T47D (cell line): ENCODE data around the gene PCGF5.
A peak's percentile ranks its signal among the peaks of the same experiment; 100 is the strongest.

Experiments
- DNase-seq, 2 experiments: peaks; one replicate each; pipeline versions ENCODE4 v3.0.0 to v3.0.0-alpha.2; 2011 to 2012; ENCODE audit warnings: low read depth in 1 of 2, low spot score in 1 of 2
- JUND ChIP-seq: IDR thresholded peaks from 2 replicates; pipeline ENCODE4 v1.6.1; 2012; ENCODE audit warnings: low read depth
- in situ Hi-C: cut with HindIII; loops from 2 replicates; pipeline ENCODE4 v1.10.0; 2016; ENCODE audit warnings: low sequenced_read_pairs, low pct_unique_long_range_greater_than_20kb

PCGF5 gene

DNA sequence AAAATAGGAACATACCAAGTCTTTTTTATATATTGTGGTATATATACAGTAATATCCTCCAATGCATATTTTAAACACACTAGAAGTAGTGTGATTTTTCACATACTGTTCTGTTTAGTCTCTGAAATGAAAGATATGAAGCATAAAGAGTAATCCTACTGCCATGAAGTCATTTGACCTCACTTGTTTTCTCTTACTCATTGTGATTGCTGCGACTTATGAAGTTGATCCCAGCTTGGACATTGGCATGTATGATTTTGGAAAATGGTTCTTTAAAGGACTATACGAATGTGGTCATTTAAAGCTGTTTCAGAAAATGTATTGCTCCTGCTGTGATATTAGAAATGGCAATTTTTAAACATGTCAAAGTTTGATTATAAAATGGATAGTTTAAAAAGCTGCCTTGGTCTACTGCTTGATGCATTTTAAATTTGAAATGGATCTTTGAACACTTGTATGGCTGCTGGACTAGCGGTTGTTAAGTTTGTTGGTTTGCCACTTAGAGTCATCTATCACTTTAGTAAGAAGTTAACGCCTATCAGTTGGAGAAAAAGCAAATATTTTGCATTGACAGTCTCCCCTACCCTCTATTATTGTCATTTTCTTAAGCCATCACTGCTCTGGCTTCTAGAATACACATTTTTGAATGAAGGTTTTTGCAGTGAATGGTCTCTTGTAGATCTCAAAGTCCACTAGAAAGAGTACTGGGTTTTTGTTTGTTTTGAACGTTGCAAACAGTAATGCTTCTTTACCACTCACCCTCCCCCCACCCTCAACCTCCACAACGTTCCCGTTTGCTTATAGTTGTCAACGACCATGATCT, 881 bp upstream of the PCGF5 start:
- TF ChIP-seq JUND = no peak
- in situ Hi-C loops = no loop called here
- DNase-seq = no peak

DNA sequence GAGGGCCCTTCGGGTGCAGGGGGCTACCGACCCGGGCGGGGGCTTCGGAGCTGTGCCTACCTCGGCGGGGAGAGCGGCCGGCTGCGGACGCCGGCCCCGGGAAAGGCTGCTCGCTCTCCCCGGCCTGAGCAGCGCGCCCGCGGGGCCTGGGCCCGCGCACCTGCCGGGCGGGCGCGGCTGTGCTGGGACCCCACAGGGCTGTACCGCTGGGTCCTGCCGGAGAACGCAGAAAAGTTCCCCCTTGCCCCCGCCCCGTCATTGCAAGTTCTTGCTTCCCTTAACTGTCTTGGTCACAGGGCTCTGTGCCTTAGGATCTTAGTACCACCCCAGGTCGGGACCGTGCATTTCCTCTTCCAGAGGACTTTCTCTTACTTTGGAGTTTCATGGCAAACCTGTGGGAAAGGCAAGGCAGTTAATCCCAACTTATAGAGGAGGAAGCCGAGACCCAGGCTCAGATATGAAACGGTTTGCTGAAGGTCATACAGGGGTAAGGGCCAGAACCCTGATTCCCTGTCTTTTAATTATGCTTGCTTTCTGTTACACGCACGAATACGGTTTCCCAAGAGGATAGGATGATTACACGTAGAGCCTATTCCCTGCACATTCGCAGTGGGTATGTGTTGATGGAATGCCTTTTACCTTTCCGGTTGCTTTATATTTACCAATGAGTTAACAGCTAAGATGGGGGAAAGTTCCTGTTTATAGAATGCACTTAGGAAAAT, 652 bp downstream of the PCGF5 start:
- in situ Hi-C loops = no loop called here
- peak; percentile 46 to 54 for DNase-seq
- no peak for TF ChIP-seq JUND

DNA sequence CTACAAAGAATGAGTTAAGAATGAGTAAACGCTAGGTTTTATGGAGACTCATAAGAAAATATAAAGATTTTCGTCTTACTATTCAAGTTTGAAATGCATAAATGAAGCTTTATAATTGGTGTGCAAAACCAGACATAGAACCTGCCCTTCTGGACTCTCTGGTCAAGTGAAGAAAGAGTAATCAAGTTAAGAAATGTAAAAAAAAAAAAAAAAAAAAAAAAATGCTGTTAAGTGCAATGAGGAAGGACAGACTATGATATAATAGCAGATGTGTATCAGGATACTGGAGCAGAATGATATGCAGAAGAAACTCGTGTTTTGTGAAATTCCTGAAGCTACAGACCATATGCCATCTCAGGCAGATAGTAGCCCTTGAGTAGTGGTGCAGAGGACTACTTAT, 5.6 kb downstream of the PCGF5 start:
- TF ChIP-seq JUND = no peak
- no peak for DNase-seq
- in situ Hi-C loops = no loop called here

DNA sequence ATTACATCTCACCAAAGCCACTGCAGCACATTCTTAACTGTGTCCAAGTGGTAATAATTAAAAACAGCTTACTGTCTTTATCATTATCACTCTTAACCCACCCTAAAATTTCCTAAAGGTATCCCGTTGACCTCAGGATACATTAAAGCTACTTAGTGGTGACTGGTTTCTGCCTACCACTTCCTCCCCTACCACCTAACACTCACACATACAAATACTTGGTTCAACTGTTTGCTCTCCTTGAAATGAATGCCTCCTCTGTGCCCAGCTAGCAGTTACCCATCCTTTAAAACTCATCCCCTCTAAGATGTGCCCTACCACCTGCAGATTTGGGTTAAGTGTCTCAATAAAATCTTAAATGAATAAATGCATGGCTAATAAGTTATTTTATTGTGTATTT, 7.1 kb downstream of the PCGF5 start:
- in situ Hi-C loops = no loop called here
- TF ChIP-seq JUND = no peak
- no peak for DNase-seq

DNA sequence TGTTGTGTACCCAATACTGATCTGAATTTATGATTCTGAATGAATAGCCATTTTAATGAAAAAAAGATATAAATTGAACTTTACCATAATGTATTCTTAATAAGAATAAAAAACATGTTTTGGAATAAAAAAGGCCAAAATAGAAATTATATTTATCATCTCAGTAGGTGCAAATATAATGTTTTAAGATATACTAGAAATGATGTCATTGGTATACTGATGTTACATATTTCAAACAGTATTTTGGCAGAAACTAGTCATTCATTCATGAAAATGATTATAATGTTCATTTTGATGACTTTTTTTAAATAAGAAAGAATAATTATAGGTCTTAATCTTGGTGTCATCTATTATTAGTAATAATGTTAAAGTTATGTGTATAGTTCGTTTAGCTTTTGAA, 9.2 kb downstream of the PCGF5 start:
- in situ Hi-C loops = no loop called here
- no peak for DNase-seq
- TF ChIP-seq JUND = no peak

DNA sequence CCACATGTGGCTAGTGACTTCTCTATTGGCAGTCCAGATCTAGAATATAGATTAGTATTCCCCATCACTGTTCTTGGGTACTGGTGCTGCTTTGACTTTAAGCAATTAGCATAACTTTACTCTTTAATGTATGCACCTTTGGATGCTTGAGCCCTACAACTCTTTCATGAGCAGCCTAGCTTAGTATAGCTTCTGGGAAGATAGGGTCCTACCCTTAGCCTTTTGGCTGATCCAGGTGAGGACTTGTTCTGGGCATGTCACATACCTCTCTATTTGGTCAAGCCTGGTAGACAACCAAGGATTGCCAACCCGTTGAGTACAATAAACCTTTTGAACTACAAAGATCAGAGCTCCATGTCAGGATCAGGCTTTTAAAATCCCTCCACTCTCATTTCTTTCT, 17.7 kb downstream of the PCGF5 start:
- TF ChIP-seq JUND = no peak
- in situ Hi-C loops = no loop called here
- DNase-seq = no peak

DNA sequence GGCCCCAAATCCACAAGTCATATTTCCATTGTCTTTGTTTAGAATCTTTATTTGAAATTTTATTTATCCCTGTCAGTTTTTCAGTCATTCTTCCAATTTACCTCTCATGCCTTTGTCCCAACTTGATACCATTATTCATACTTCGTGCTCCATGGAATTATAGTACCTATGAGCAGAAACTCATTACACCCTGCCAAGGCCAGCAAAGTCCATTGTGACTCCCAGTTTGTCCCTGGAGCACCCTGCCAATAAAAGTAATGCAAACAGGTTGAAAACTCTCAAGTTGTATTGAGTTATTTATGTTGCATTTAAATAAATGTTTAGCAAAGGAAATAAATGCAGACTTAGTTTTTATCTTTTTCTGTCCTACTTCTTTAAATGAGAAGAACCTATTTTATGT, 19.3 kb downstream of the PCGF5 start:
- no peak for TF ChIP-seq JUND
- DNase-seq = no peak
- in situ Hi-C loops = no loop called here

DNA sequence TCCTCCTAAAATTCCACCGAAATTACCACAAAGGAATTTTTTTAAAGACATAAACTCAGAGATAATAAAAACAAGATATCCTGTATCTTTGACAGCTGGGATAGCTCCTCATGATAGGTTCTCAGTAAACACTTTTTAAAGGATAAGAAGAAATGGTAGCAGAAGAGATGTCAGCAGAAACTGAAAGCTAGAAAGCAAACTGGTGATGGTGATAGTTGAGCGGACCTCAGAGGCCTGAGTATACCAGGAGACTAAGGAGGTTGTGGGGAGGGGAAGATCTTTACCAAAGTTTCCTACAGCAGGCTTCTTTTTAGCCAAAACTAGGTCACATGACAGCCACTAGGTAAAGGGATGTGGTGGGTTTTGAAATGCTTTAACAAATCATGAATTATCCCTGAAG, 22.5 kb downstream of the PCGF5 start:
- no peak for TF ChIP-seq JUND
- in situ Hi-C loops = no loop called here
- no peak for DNase-seq

DNA sequence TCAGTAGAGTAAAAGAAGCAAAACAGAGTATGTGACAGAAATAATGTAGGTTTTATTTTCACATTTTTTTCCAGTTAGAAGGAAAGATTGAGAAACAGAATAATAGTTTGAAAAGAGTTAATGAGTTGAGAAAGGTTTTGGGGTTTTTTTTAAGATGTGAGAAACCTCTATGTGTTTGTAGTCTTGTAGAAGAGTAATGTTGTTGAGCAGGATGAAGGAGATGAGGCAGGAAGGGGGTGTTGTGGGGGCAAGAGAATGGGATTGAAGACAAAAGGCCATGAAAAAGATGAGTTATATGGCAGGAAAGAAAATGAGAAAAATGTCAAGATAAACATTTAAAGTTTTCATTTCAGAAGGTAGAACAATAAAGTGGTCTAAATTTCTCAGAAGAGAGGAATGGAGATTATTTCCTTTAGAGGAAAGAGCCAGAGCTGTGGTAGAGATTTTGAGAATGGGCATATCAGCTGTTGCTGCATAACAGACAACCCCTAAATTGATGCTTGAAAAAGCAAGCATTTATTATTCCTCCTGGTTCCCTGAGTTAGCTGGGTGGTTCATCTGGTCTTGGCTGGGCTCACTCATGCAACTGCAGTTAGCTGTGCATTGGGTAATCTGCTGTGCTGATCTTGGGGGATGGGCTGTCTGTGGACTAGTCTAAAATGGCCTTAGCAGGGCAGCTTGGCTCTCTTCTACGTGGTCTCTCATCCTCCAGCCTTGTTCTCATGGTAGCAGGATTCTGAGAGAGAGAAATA, 27.1 kb downstream of the PCGF5 start:
- in situ Hi-C loops = no loop called here
- DNase-seq = no peak
- TF ChIP-seq JUND = no peak

DNA sequence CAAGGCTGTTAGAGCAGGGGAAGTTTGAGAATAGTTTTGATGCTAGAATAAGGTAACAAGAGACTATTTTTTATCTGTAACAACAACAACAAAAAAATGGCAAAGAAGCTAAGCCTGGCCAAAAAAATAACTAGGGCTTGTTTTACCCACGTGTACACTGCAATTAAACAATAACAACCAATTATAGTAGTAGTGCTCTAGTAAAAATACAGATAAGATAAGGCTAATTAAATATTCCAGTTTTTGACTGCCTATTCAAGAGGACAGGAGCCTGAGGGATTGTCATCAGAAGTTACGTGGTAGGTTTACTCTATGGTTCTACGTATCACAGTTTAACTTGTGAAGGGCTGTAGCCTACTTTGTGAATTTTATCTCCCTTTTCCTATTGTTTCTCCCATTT, 29.2 kb downstream of the PCGF5 start:
- TF ChIP-seq JUND = no peak
- in situ Hi-C loops = no loop called here

DNA sequence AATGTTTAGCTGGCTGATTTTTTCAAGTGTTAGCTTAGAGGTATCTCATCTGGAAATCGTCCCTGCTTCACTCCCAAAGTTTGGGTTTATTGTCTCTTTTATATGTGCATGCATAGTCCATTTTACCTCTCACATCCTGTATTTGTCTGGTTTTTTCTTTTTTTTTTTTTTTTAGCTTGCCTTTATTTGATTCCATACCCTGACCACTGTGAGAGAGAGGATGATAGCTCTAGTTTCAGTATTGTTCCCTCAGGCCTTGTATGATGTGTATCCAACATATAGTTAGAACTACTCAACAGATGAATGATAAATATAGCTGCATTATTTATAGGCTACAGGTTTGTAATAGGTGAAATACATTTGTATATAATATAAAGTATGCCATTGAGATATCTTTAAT, 29.9 kb downstream of the PCGF5 start:
- in situ Hi-C loops = no loop called here
- TF ChIP-seq JUND = no peak
- DNase-seq = no peak

More for the DNA sequence above, 29.2 kb downstream of the PCGF5 start:
- no peak for DNase-seq

DNA sequence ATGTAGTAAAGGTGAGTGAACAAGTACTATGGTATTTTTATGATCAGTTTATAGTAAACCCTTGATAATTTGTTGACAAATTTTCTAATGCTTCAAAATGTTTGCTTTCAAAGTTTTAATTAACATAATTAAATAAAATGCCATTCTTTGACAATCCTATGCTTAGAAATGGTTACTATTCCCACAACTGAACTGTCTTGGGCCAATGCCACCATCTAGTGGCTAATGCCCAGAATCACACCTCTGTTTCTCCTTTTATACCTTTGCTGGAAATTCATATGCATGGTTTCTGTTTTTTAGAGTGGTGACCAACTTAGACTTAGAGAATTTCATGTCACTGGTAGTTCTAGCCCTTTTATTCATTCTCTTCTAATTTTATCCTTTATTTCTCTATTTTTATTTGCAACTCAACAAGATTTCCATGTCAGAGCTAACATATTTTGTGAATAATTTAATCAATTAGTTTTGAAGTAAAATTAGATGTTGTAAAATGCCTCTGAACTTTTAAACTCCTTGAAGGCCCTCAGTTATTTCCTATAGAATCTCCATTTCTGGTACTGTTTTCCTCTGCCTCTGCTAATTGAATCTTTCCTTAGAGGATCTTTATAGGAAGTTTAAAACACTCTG, 31.1 kb downstream of the PCGF5 start:
- DNase-seq = peak; percentile 47 to 80
- in situ Hi-C loops = no loop called here
- TF ChIP-seq JUND = no peak
